Measurements from ENCODE around the gene RSRC2. TPM values are rescaled to one million over a fixed set of nuclear protein-coding genes. Genes with fewer than 3 reads are reported as not detected.
"Not testable (repeated sequence)": the region's sequence is repeated elsewhere in the genome, so short reads cannot be mapped to it uniquely, and the experiment has no call there.

RSRC2 gene
- 10 to 100 TPM; 79.6 to 82.3 TPM for total RNA-seq

- peaks cover 51% of the 10 kb centered on the region for H3K36me3 Mint-ChIP-seq (ENCODE audit: low read depth)
- no peak within 1 kb of the TSS for H3K4me3 Mint-ChIP-seq
- ChIA-PET POLR2A (interaction anchor here (0.6 to 2.1 kb wide), 4 partner anchors 23 to 668 kb away, joined by 3 to 25 read pairs (median 4); partner anchors contain the start of gene ZCCHC8), CTCF (interaction anchor here (0.6 to 2.1 kb wide), 6 partner anchors 19 to 643 kb away, joined by 3 to 8 read pairs (median 3); partner anchors contain the start of gene ZCCHC8)
- peaks cover 33% of the 10 kb centered on the region for H3K4me1 Mint-ChIP-seq
- H3K27me3 Mint-ChIP-seq: no peaks in the 10 kb centered on the region
- no peaks in the 10 kb centered on the region for H3K9me3 Mint-ChIP-seq
- peak; percentile 100 for DNase-seq
- no peak within 1 kb of the TSS for H3K27ac Mint-ChIP-seq
These were observed at the start of gene RSRC2, which contains the start of gene KNTC1 for GRCh38 chr12:122526683-122527477. RSRC2 (minus strand) TSS chr12:122526936; CDS start chr12:122526853, 83 bp downstream. KNTC1 (plus strand) TSS chr12:122527249; CDS start chr12:122530064, 2,815 bp downstream.

- no peak for DNase-seq
- no peak overlapping the region for H3K4me3 Mint-ChIP-seq
- peaks cover 55% of the 10 kb centered on the region for H3K36me3 Mint-ChIP-seq (ENCODE audit: low read depth)
- no peaks in the 10 kb centered on the region for H3K4me1 Mint-ChIP-seq
- CTCF ChIA-PET: no interaction called here
- no peaks in the 10 kb centered on the region for H3K27me3 Mint-ChIP-seq
- no peak overlapping the region for H3K27ac Mint-ChIP-seq
- POLR2A ChIA-PET: no interaction called here
- no peaks in the 10 kb centered on the region for H3K9me3 Mint-ChIP-seq
These were observed 45.1 kb upstream of the RSRC2 start for GRCh38 chr12:122571821-122572220.

GRCh38 chr12:122570006-122570405 is 43.3 kb upstream of the RSRC2 start:
- CTCF ChIA-PET: interaction anchor here (1.6 to 2.7 kb wide), 2 partner anchors 35 to 69 kb away, joined by 7 to 9 read pairs; partner anchors contain the start of gene ZCCHC8
- H3K27me3 Mint-ChIP-seq, DNase-seq, H3K27ac Mint-ChIP-seq, H3K4me3 Mint-ChIP-seq, H3K4me1 Mint-ChIP-seq, POLR2A ChIA-PET, H3K9me3 Mint-ChIP-seq: not testable (repeated sequence)
- H3K36me3 Mint-ChIP-seq (ENCODE audit: low read depth): peaks cover 38% of the 10 kb centered on the region

GRCh38 chr12:122569288-122569687 is 42.6 kb upstream of the RSRC2 start:
- peaks cover 36% of the 10 kb centered on the region for H3K36me3 Mint-ChIP-seq (ENCODE audit: low read depth)
- H3K27me3 Mint-ChIP-seq: no peaks in the 10 kb centered on the region
- no peaks in the 10 kb centered on the region for H3K4me1 Mint-ChIP-seq
- H3K27ac Mint-ChIP-seq: no peak overlapping the region
- H3K4me3 Mint-ChIP-seq: no peak overlapping the region
- CTCF ChIA-PET: interaction anchor here (0.6 to 2.7 kb wide), 4 partner anchors 8 to 1040 kb away, joined by 3 to 9 read pairs (median 6); partner anchors contain the start of gene ZCCHC8
- DNase-seq: no peak
- H3K9me3 Mint-ChIP-seq: no peaks in the 10 kb centered on the region
- POLR2A ChIA-PET: interaction anchor here (0.7 kb wide), 1 partner anchor 654 kb away, joined by 14 read pairs; no protein-coding TSS in a partner anchor

GRCh38 chr12:122566816-122567215 is 40.1 kb upstream of the RSRC2 start:
- H3K4me3 Mint-ChIP-seq, H3K9me3 Mint-ChIP-seq, H3K4me1 Mint-ChIP-seq, DNase-seq, H3K27ac Mint-ChIP-seq, POLR2A ChIA-PET, H3K27me3 Mint-ChIP-seq: not testable (repeated sequence)
- CTCF ChIA-PET: interaction anchor here (0.6 to 1.2 kb wide), 4 partner anchors 10 to 66 kb away, joined by 3 to 4 read pairs (median 3); partner anchors contain the start of gene ZCCHC8
- H3K36me3 Mint-ChIP-seq (ENCODE audit: low read depth): peaks cover 32% of the 10 kb centered on the region

- Mint-ChIP-seq H3K27ac (no peak overlapping the region), H3K36me3 (ENCODE audit: low read depth) (peaks cover 27% of the 10 kb centered on the region), H3K4me1 (no peaks in the 10 kb centered on the region), H3K9me3 (no peaks in the 10 kb centered on the region), H3K27me3 (no peaks in the 10 kb centered on the region), H3K4me3 (no peak overlapping the region)
- ChIA-PET CTCF (no interaction called here), POLR2A (no interaction called here)
- DNase-seq: no peak
These were observed 36.6 kb upstream of the RSRC2 start for GRCh38 chr12:122563361-122563760.

GRCh38 chr12:122560138-122560537 is 33.4 kb upstream of the RSRC2 start:
- ChIA-PET POLR2A (no interaction called here), CTCF (no interaction called here)
- no peaks in the 10 kb centered on the region for H3K4me1 Mint-ChIP-seq
- no peaks in the 10 kb centered on the region for H3K9me3 Mint-ChIP-seq
- no peaks in the 10 kb centered on the region for H3K27me3 Mint-ChIP-seq
- DNase-seq: no peak
- H3K27ac Mint-ChIP-seq: peak overlapping the region; percentile 13
- H3K4me3 Mint-ChIP-seq: no peak overlapping the region
- H3K36me3 Mint-ChIP-seq (ENCODE audit: low read depth): peaks cover 34% of the 10 kb centered on the region

GRCh38 chr12:122558745-122559641 is 32.3 kb upstream of the RSRC2 start:
- H3K27me3 Mint-ChIP-seq: no peaks in the 10 kb centered on the region

GRCh38 chr12:122547330-122547729 is 20.6 kb upstream of the RSRC2 start:
- no peak for DNase-seq
- CTCF ChIA-PET: no interaction called here
- Mint-ChIP-seq H3K36me3 (ENCODE audit: low read depth) (peaks cover 40% of the 10 kb centered on the region), H3K4me3 (no peak overlapping the region), H3K4me1 (no peaks in the 10 kb centered on the region), H3K27me3 (no peaks in the 10 kb centered on the region), H3K27ac (no peak overlapping the region), H3K9me3 (no peaks in the 10 kb centered on the region)
- POLR2A ChIA-PET: no interaction called here

More at GRCh38 chr12:122558745-122559641, 32.3 kb upstream of the RSRC2 start:
- peak overlapping the region; percentile 25 for H3K27ac Mint-ChIP-seq
- H3K4me1 Mint-ChIP-seq: no peaks in the 10 kb centered on the region
- CTCF ChIA-PET: no interaction called here
- H3K9me3 Mint-ChIP-seq: no peaks in the 10 kb centered on the region
- no peak overlapping the region for H3K4me3 Mint-ChIP-seq
- H3K36me3 Mint-ChIP-seq (ENCODE audit: low read depth): peaks cover 38% of the 10 kb centered on the region
- POLR2A ChIA-PET: no interaction called here
- DNase-seq: no peak

GRCh38 chr12:122545855-122546254 is 19.1 kb upstream of the RSRC2 start:
- Mint-ChIP-seq H3K27me3 (no peaks in the 10 kb centered on the region), H3K27ac (no peak overlapping the region), H3K4me3 (no peak overlapping the region), H3K9me3 (no peaks in the 10 kb centered on the region), H3K4me1 (no peaks in the 10 kb centered on the region), H3K36me3 (ENCODE audit: low read depth) (peaks cover 33% of the 10 kb centered on the region)
- ChIA-PET CTCF (no interaction called here), POLR2A (no interaction called here)
- DNase-seq: no peak

- Mint-ChIP-seq H3K36me3 (ENCODE audit: low read depth) (peaks cover 29% of the 10 kb centered on the region), H3K4me1 (no peaks in the 10 kb centered on the region), H3K27me3 (no peaks in the 10 kb centered on the region), H3K4me3 (no peak overlapping the region), H3K9me3 (no peaks in the 10 kb centered on the region), H3K27ac (no peak overlapping the region)
- no peak for DNase-seq
- ChIA-PET POLR2A (no interaction called here), CTCF (no interaction called here)
These were observed 17.8 kb upstream of the RSRC2 start for GRCh38 chr12:122544537-122544936.

- no peak overlapping the region for H3K4me3 Mint-ChIP-seq
- H3K36me3 Mint-ChIP-seq (ENCODE audit: low read depth): peaks cover 35% of the 10 kb centered on the region
- ChIA-PET POLR2A (no interaction called here), CTCF (interaction anchor here (0.8 to 2.6 kb wide), 4 partner anchors 12 to 42 kb away, joined by 3 to 9 read pairs (median 4); partner anchors contain the start of gene ZCCHC8)
- no peaks in the 10 kb centered on the region for H3K27me3 Mint-ChIP-seq
- H3K27ac Mint-ChIP-seq: no peak overlapping the region
- no peaks in the 10 kb centered on the region for H3K4me1 Mint-ChIP-seq
- no peaks in the 10 kb centered on the region for H3K9me3 Mint-ChIP-seq
- no peak for DNase-seq
These were observed 11.8 kb upstream of the RSRC2 start for GRCh38 chr12:122538496-122538895.

Measured in activated CD4-positive, alpha-beta T cell treated with anti-CD3 and anti-CD28 coated beads, Interleukin-2, amount 10 ng/mL, durations not matched to agents 7 days and 5 days (primary cell).